H9 (cell line): ENCODE results near the gene NOP56. TPM values are rescaled to one million over a fixed set of nuclear protein-coding genes. Genes with fewer than 3 reads are reported as not detected.

ENCODE experiments used
- DNase-seq: peaks from one replicate; pipeline ENCODE4 v3.0.0-alpha.2; 2017
- H2AFZ ChIP-seq: one replicate; pipeline ENCODE4 v1.6.1; 2013; ENCODE audit warnings: mild to moderate bottlenecking, low read length, control low read depth, moderate library complexity
- H2AK5ac ChIP-seq: 2 replicates; pipeline ENCODE4 v1.6.1; 2013; ENCODE audit warnings: low read length, control low read depth, mixed read lengths; ENCODE audit not compliant: insufficient read length
- H2BK120ac ChIP-seq: one replicate; pipeline ENCODE4 v1.6.1; 2013; ENCODE audit warnings: low read depth, mild to moderate bottlenecking, low read length, control low read depth, inconsistent platforms; ENCODE audit not compliant: poor library complexity, severe bottlenecking
- H2BK12ac ChIP-seq: 2 replicates; pipeline ENCODE4 v1.6.1; 2013; ENCODE audit warnings: low read length, control low read depth, mixed read lengths, low read depth; ENCODE audit not compliant: insufficient read length
- H2BK15ac ChIP-seq: 2 replicates; pipeline ENCODE4 v1.6.1; 2013; ENCODE audit warnings: low read depth, low read length, control low read depth
- H2BK20ac ChIP-seq: one replicate; pipeline ENCODE4 v1.6.1; 2013; ENCODE audit warnings: low read depth, mild to moderate bottlenecking, low read length, control low read depth, inconsistent platforms; ENCODE audit not compliant: poor library complexity, severe bottlenecking
- H2BK5ac ChIP-seq: 2 replicates; pipeline ENCODE4 v1.6.1; 2013; ENCODE audit warnings: low read length, control low read depth, mixed read lengths; ENCODE audit not compliant: insufficient read length
- H3K14ac ChIP-seq: 2 replicates; pipeline ENCODE4 v1.6.1; 2013; ENCODE audit warnings: low read length, control low read depth; ENCODE audit not compliant: insufficient read depth
- H3K18ac ChIP-seq: 2 replicates; pipeline ENCODE4 v1.6.1; 2013; ENCODE audit warnings: low read depth, mild to moderate bottlenecking, mixed read lengths, low read length, control low read depth; ENCODE audit not compliant: insufficient read length
- H3K23ac ChIP-seq: 2 replicates; pipeline ENCODE4 v1.6.1; 2013; ENCODE audit warnings: low read length, control low read depth, mixed read lengths, low read depth; ENCODE audit not compliant: insufficient read length
- H3K23me2 ChIP-seq: 2 replicates; pipeline ENCODE4 v1.6.1; 2013; ENCODE audit warnings: low read depth, mild to moderate bottlenecking, mixed read lengths, low read length, control low read depth; ENCODE audit not compliant: insufficient read length, poor library complexity, severe bottlenecking
- H3K27ac ChIP-seq: 2 replicates; pipeline ENCODE4 v1.5.1; 2013; ENCODE audit warnings: low read length, control low read depth, mixed read lengths, low read depth; ENCODE audit not compliant: insufficient read length
- H3K27me3 ChIP-seq: 2 replicates; pipeline ENCODE4 v1.6.1; 2013; ENCODE audit warnings: low read length, control low read depth, inconsistent platforms; ENCODE audit not compliant: insufficient read depth
- H3K4ac ChIP-seq: 2 replicates; pipeline ENCODE4 v1.6.1; 2013; ENCODE audit warnings: low read depth, mild to moderate bottlenecking, control low read depth, inconsistent platforms, low read length, moderate library complexity
- H3K4me1 ChIP-seq: 2 replicates; pipeline ENCODE4 v1.6.1; 2013; ENCODE audit warnings: low read length, control low read depth, inconsistent platforms; ENCODE audit not compliant: insufficient read depth
- H3K4me2 ChIP-seq: 2 replicates; pipeline ENCODE4 v1.6.1; 2013; ENCODE audit warnings: low read length, control low read depth, mixed read lengths; ENCODE audit not compliant: insufficient read length, insufficient read depth
- H3K56ac ChIP-seq: 2 replicates; pipeline ENCODE4 v1.6.1; 2013; ENCODE audit warnings: low read depth, mild to moderate bottlenecking, mixed read lengths, low read length, control low read depth; ENCODE audit not compliant: insufficient read length
- H3K79me1 ChIP-seq: 2 replicates; pipeline ENCODE4 v1.6.1; 2013; ENCODE audit warnings: low read depth, mild to moderate bottlenecking, moderate library complexity, low read length, control low read depth, inconsistent platforms; ENCODE audit not compliant: insufficient read depth, poor library complexity, severe bottlenecking
- H3K79me2 ChIP-seq: 2 replicates; pipeline ENCODE4 v1.6.1; 2013; ENCODE audit warnings: low read length, control low read depth, inconsistent platforms; ENCODE audit not compliant: insufficient read depth
- H3K9ac ChIP-seq: 2 replicates; pipeline ENCODE4 v1.6.1; 2013; ENCODE audit warnings: low read length, control low read depth, mixed read lengths; ENCODE audit not compliant: insufficient read length; ENCODE audit errors: extremely low read depth
- H3K9me3 ChIP-seq: one replicate; pipeline ENCODE4 v1.6.1; 2013; ENCODE audit warnings: low read depth, low read length, inconsistent platforms; ENCODE audit not compliant: control insufficient read depth
- H3T11ph ChIP-seq: one replicate; pipeline ENCODE4 v1.6.1; 2013; ENCODE audit warnings: mild to moderate bottlenecking, low read length, control low read depth, inconsistent platforms
- H4K20me1 ChIP-seq: one replicate; pipeline ENCODE4 v1.6.1; 2013; ENCODE audit not compliant: control insufficient read depth, insufficient read length, insufficient read depth
- H4K5ac ChIP-seq: 2 replicates; pipeline ENCODE4 v1.6.1; 2013; ENCODE audit warnings: low read depth, mild to moderate bottlenecking, mixed read lengths, low read length, control low read depth; ENCODE audit not compliant: insufficient read length
- H4K8ac ChIP-seq: replicated peaks from 2 replicates; pipeline ENCODE4 v1.6.1; 2013; ENCODE audit warnings: low read length, control low read depth, mixed read lengths, low read depth; ENCODE audit not compliant: insufficient read length
- H4K91ac ChIP-seq: 2 replicates; pipeline ENCODE4 v1.6.1; 2013; ENCODE audit warnings: low read depth, mild to moderate bottlenecking, moderate library complexity, mixed read lengths, low read length, control low read depth; ENCODE audit not compliant: insufficient read length
- H3K27ac Mint-ChIP-seq, 3 experiments: 2 replicates in 2 of 3; 3 replicates in 1 of 3; pipeline ENCODE4 v1.8.0; 2020 to 2021; ENCODE audit warnings: mixed read lengths in 3 of 3, mild to moderate bottlenecking in 1 of 3, moderate library complexity in 1 of 3
- H3K27me3 Mint-ChIP-seq: 2 replicates; pipeline ENCODE4 v1.8.0; 2021; ENCODE audit warnings: low read depth, mild to moderate bottlenecking, moderate library complexity, mixed read lengths
- H3K36me3 Mint-ChIP-seq, 3 experiments: 2 replicates in 2 of 3; 3 replicates in 1 of 3; pipeline ENCODE4 v1.8.0; 2020 to 2021; ENCODE audit warnings: low read depth in 3 of 3, mixed read lengths in 3 of 3; ENCODE audit not compliant: insufficient read depth in 1 of 3
- H3K4me1 Mint-ChIP-seq, 2 experiments: 2 replicates each; pipeline ENCODE4 v1.8.0; 2020; ENCODE audit warnings: mixed read lengths in 2 of 2
- H3K4me3 Mint-ChIP-seq, 2 experiments: 2 replicates in 1 of 2; 3 replicates in 1 of 2; pipeline ENCODE4 v1.8.0; 2020 to 2021; ENCODE audit warnings: mild to moderate bottlenecking in 2 of 2, mixed read lengths in 2 of 2, moderate library complexity in 1 of 2
- H3K9me3 Mint-ChIP-seq, 2 experiments: 2 replicates in 1 of 2; 3 replicates in 1 of 2; pipeline ENCODE4 v1.8.0; 2020; ENCODE audit warnings: mild to moderate bottlenecking in 2 of 2, mixed read lengths in 2 of 2, moderate library complexity in 1 of 2
- WGBS: extraction: QIAGEN DNeasy Blood & Tissue Kit; methylation state at CpG from one replicate; pipeline ENCODE4 v1.1.7; 2013; ENCODE audit warnings: missing lambda C conversion rate, low lambda C conversion rate, mixed read lengths; ENCODE audit not compliant: insufficient read length; ENCODE audit errors: extremely low coverage; 5-methylcytosine and 5-hydroxymethylcytosine counted together
- total RNA-seq: library from RNA; stranded (reverse); gene quantifications from 2 replicates; pipeline ENCODE4 v1.2.1, GENCODE V29; 2021
- TF ChIP-seq, protein P1 (sequence below): fragments of 200-600 bp; sonication (generic); conservative IDR thresholded peaks from 3 replicates; pipeline ENCODE4 v1.8.0; 2021; ENCODE audit warnings: antibody characterized with exemption, mild to moderate bottlenecking

The NOP56 gene
- total RNA-seq, 1 experiment from 2014 or later: 774 TPM

DNA sequence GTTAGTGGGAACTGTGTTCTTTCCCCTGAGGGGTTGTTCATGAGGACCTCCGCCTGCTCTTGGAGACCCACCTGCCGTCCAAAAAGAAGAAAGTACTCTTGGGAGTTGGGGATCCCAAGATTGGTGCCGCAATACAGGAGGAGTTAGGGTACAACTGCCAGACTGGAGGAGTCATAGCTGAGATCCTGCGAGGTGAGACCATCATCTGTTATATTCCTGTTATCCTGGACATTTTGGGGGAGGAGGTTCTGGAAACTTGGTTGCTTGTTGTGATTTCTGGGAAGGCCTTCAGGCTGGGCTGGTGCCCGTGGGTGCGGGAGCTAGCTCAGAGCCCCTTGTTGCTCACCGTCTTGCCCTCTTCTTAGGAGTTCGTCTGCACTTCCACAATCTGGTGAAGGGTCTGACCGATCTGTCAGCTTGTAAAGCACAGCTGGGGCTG is 2.0 kb downstream of the NOP56 start:
- no peak overlapping the region for H2BK120ac ChIP-seq
- H3K4me1 ChIP-seq: no peaks in the 10 kb centered on the region; the same call in 1 of the 2 replicates
- H3K4me1 Mint-ChIP-seq: peaks cover 15 to 22% of the 10 kb centered on the region in 2 experiments
- peaks cover 9% of the 10 kb centered on the region for H3K23me2 ChIP-seq
- peaks cover 53 to 68% (median 64%) of the 10 kb centered on the region in 3 experiments for H3K36me3 Mint-ChIP-seq
- no peak overlapping the region for H3K4ac ChIP-seq
- H3K27me3 Mint-ChIP-seq: peaks cover 3% of the 10 kb centered on the region; the same call in 1 of the 2 replicates
- H3K79me1 ChIP-seq: peaks cover 11% of the 10 kb centered on the region
- no peak overlapping the region for H2BK15ac ChIP-seq
- peak overlapping the region in 1 of 3 experiments; percentile 84; a peak in 3 of 7 replicates for H3K27ac Mint-ChIP-seq
- H3K4me2 ChIP-seq: peak overlapping the region; percentile 96
- H3K18ac ChIP-seq: no peak overlapping the region
- WGBS: no CpG with 5 or more reads among the region's 9 CpGs
- H4K5ac ChIP-seq: no peak overlapping the region
- H4K20me1 ChIP-seq: no peaks in the 10 kb centered on the region
- H3K23ac ChIP-seq: no peak overlapping the region
- H3T11ph ChIP-seq: no peak overlapping the region
- TF ChIP-seq, protein P1, sequence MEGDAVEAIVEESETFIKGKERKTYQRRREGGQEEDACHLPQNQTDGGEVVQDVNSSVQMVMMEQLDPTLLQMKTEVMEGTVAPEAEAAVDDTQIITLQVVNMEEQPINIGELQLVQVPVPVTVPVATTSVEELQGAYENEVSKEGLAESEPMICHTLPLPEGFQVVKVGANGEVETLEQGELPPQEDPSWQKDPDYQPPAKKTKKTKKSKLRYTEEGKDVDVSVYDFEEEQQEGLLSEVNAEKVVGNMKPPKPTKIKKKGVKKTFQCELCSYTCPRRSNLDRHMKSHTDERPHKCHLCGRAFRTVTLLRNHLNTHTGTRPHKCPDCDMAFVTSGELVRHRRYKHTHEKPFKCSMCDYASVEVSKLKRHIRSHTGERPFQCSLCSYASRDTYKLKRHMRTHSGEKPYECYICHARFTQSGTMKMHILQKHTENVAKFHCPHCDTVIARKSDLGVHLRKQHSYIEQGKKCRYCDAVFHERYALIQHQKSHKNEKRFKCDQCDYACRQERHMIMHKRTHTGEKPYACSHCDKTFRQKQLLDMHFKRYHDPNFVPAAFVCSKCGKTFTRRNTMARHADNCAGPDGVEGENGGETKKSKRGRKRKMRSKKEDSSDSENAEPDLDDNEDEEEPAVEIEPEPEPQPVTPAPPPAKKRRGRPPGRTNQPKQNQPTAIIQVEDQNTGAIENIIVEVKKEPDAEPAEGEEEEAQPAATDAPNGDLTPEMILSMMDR: no peak
- no peaks in the 10 kb centered on the region for H3K9me3 ChIP-seq
- DNase-seq: no peak
- H4K91ac ChIP-seq: no peak overlapping the region
- H2BK12ac ChIP-seq: no peak overlapping the region
- no peak overlapping the region for H2AFZ ChIP-seq
- no peak overlapping the region for H4K8ac ChIP-seq
- H3K4me3 Mint-ChIP-seq: peak overlapping the region; percentile 88 to 93
- no peak overlapping the region for H3K9ac ChIP-seq
- H3K14ac ChIP-seq: no peak overlapping the region
- no peak overlapping the region for H2BK5ac ChIP-seq
- no peaks in the 10 kb centered on the region for H3K9me3 Mint-ChIP-seq
- no peak overlapping the region for H3K27ac ChIP-seq
- H2AK5ac ChIP-seq: no peak overlapping the region
- H2BK20ac ChIP-seq: no peak overlapping the region
- H3K27me3 ChIP-seq: no peaks in the 10 kb centered on the region
- peaks cover 17% of the 10 kb centered on the region for H3K79me2 ChIP-seq
- no peak overlapping the region for H3K56ac ChIP-seq
